ENCODE data around the gene PPP1R8. TPM values are rescaled to one million over a fixed set of nuclear protein-coding genes. Genes with fewer than 3 reads are reported as not detected.

Gene PPP1R8
- polyA plus RNA-seq, 1 donor (not counting 4 experiments of a cell fraction or from before 2014, with no cell fraction given) = 56.2 TPM

DNA sequence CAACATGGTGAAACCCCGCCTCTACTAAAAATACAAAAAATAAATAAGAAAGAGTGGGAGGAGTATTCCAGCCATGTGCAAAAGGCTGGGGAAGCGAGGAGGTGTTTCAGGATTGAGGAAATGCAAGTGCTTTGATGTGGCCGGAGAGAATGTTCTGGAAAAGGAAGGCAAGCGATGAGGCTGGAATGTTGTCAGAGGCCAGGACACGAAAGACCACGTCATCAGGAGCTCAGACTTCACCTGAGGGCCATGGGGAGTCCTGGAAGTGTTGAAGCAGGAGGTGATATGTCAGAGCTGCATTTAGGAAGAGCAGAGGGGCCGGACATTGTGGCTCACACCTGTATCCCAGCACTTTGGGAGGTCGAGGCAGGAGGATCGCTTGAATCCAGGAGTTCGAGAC is 30.9 kb downstream of the PPP1R8 start:
- FAIRE-seq (no peak), DNase-seq (ENCODE audit: low read depth, low spot score) (no peak)
- Histone ChIP-seq H3K27me3 (ENCODE audit: control insufficient read depth, extremely low read depth, insufficient read depth, low read length) (no peaks in the 10 kb centered on the region), H3K9ac (ENCODE audit: control insufficient read depth, extremely low read depth, insufficient read depth, low read length) (no peak overlapping the region), H3K9me1 (ENCODE audit: control insufficient read depth, extremely low read depth, insufficient read depth, low read length) (no peaks in the 10 kb centered on the region), H3K9me3 (ENCODE audit: control insufficient read depth, low read depth, low read length) (no peaks in the 10 kb centered on the region), H3K4me3 (ENCODE audit: control insufficient read depth in 2 of 3, extremely low read depth in 1 of 3, insufficient read depth in 2 of 3, low read depth in 1 of 3, low read length in 3 of 3) (no peak overlapping the region), H3K4me1 (ENCODE audit: control insufficient read depth, extremely low read depth, insufficient read depth, low read length) (peaks cover 22% of the 10 kb centered on the region), H2AFZ (ENCODE audit: control insufficient read depth, low read length) (no peak overlapping the region), H4K20me1 (ENCODE audit: control insufficient read depth, extremely low read depth, insufficient read depth, low read length) (no peaks in the 10 kb centered on the region), H3K79me2 (ENCODE audit: control insufficient read depth, insufficient read depth, low read length) (no peaks in the 10 kb centered on the region), H3K36me3 (ENCODE audit: control insufficient read depth in 2 of 2, extremely low read depth in 1 of 2, insufficient read depth in 2 of 2, low read length in 2 of 2) (no peaks in the 10 kb centered on the region), H3K27ac (ENCODE audit: control insufficient read depth, insufficient read depth, low read length) (no peak overlapping the region), H3K4me2 (ENCODE audit: control insufficient read depth, extremely low read depth, insufficient read depth, low read depth, low read length) (no peak overlapping the region)
- dilution Hi-C loops (cut with MboI; ENCODE audit: extremely low pct_ligation_motif_present, low sequenced_read_pairs) = no loop called here
- no peak for TF ChIP-seq EZH2 (IDR thresholded peaks at IDR 0.05; ENCODE audit: low read length)

- no peaks in the 10 kb centered on the region for H3K9me3 ChIP-seq (ENCODE audit: control insufficient read depth, low read depth, low read length)
- H3K36me3 ChIP-seq (ENCODE audit: control insufficient read depth in 2 of 2, extremely low read depth in 1 of 2, insufficient read depth in 2 of 2, low read length in 2 of 2) = no peaks in the 10 kb centered on the region
- H3K4me1 ChIP-seq (ENCODE audit: control insufficient read depth, extremely low read depth, insufficient read depth, low read length) = peaks cover 22% of the 10 kb centered on the region
- H3K9me1 ChIP-seq (ENCODE audit: control insufficient read depth, extremely low read depth, insufficient read depth, low read length) = no peaks in the 10 kb centered on the region
- TF ChIP-seq EZH2 (IDR thresholded peaks at IDR 0.05; ENCODE audit: low read length) = no peak
- TF ChIP-seq, protein P1, sequence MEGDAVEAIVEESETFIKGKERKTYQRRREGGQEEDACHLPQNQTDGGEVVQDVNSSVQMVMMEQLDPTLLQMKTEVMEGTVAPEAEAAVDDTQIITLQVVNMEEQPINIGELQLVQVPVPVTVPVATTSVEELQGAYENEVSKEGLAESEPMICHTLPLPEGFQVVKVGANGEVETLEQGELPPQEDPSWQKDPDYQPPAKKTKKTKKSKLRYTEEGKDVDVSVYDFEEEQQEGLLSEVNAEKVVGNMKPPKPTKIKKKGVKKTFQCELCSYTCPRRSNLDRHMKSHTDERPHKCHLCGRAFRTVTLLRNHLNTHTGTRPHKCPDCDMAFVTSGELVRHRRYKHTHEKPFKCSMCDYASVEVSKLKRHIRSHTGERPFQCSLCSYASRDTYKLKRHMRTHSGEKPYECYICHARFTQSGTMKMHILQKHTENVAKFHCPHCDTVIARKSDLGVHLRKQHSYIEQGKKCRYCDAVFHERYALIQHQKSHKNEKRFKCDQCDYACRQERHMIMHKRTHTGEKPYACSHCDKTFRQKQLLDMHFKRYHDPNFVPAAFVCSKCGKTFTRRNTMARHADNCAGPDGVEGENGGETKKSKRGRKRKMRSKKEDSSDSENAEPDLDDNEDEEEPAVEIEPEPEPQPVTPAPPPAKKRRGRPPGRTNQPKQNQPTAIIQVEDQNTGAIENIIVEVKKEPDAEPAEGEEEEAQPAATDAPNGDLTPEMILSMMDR (optimal IDR thresholded peaks at IDR 0.05 in 1 of 3, IDR thresholded peaks at IDR 0.05 in 1 of 3, conservative IDR thresholded peaks at IDR 0.05 in 1 of 3; ENCODE audit: extremely low read depth in 1 of 3, insufficient read depth in 2 of 3, low read length in 3 of 3) = no peak
- no peak overlapping the region for H3K9ac ChIP-seq (ENCODE audit: control insufficient read depth, extremely low read depth, insufficient read depth, low read length)
- H2AFZ ChIP-seq (ENCODE audit: control insufficient read depth, low read length) = no peak overlapping the region
- dilution Hi-C loops (cut with MboI; ENCODE audit: extremely low pct_ligation_motif_present, low sequenced_read_pairs) = no loop called here
- H3K4me3 ChIP-seq (ENCODE audit: control insufficient read depth in 2 of 3, extremely low read depth in 1 of 3, insufficient read depth in 2 of 3, low read depth in 1 of 3, low read length in 3 of 3) = no peak overlapping the region
- DNase-seq (ENCODE audit: low read depth, low spot score) = no peak
- no peaks in the 10 kb centered on the region for H3K27me3 ChIP-seq (ENCODE audit: control insufficient read depth, extremely low read depth, insufficient read depth, low read length)
- no peak for FAIRE-seq
- no peak overlapping the region for H3K27ac ChIP-seq (ENCODE audit: control insufficient read depth, insufficient read depth, low read length)
- no peaks in the 10 kb centered on the region for H4K20me1 ChIP-seq (ENCODE audit: control insufficient read depth, extremely low read depth, insufficient read depth, low read length)
- no peak overlapping the region for H3K4me2 ChIP-seq (ENCODE audit: control insufficient read depth, extremely low read depth, insufficient read depth, low read depth, low read length)
- H3K79me2 ChIP-seq (ENCODE audit: control insufficient read depth, insufficient read depth, low read length) = no peaks in the 10 kb centered on the region
Observed at GRCh38 chr1:27862004-27862403, 31.4 kb downstream of the PPP1R8 start.
